ENCODE data around the gene IFNE. TPM values are rescaled to one million over a fixed set of nuclear protein-coding genes. Genes with fewer than 3 reads are reported as not detected.

IFNE gene
- total RNA-seq, 1 donor, result 3.6 TPM

DNA sequence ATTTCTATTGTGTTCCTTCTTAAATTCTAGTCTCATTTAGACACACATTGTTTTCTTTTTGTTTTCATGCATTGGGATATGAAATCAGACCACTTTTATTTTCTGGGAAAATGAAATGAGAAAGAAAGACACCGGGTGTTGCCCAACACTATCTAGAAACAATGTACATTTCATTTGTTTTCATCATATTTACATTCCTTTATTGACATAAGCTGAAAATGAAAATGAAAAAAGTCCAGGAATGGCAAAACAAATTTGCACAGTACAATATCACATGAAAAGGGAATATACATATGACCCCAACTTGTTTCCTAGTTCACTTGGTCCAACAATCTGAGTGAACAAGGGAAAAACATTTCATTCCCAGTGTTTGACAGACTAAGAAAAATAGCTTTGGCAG lies 20.7 kb downstream of the IFNE start:
- no peak for DNase-seq (ENCODE audit: insufficient read length, low spot score, missing footprints)
- Histone ChIP-seq H4K20me1 (ENCODE audit: insufficient read depth, low read length) (no peaks in the 10 kb centered on the region), H3K4me1 (ENCODE audit: insufficient read depth, low read length) (no peaks in the 10 kb centered on the region), H3K9me3 (ENCODE audit: low read depth, low read length) (no peaks in the 10 kb centered on the region), H2AFZ (ENCODE audit: low read length) (no peak overlapping the region), H3K36me3 (ENCODE audit: insufficient read depth, low read length) (peaks cover 37% of the 10 kb centered on the region), H3K27ac (ENCODE audit: low read depth, low read length) (no peak overlapping the region), H3K4me3 (ENCODE audit: insufficient read depth, low read length) (no peak overlapping the region), H3K4me2 (ENCODE audit: insufficient read depth, low read length) (no peak overlapping the region), H3K27me3 (ENCODE audit: insufficient read depth, low read length) (no peaks in the 10 kb centered on the region), H3K79me2 (ENCODE audit: insufficient read depth, low read length) (no peaks in the 10 kb centered on the region)
- TF ChIP-seq, protein P1, sequence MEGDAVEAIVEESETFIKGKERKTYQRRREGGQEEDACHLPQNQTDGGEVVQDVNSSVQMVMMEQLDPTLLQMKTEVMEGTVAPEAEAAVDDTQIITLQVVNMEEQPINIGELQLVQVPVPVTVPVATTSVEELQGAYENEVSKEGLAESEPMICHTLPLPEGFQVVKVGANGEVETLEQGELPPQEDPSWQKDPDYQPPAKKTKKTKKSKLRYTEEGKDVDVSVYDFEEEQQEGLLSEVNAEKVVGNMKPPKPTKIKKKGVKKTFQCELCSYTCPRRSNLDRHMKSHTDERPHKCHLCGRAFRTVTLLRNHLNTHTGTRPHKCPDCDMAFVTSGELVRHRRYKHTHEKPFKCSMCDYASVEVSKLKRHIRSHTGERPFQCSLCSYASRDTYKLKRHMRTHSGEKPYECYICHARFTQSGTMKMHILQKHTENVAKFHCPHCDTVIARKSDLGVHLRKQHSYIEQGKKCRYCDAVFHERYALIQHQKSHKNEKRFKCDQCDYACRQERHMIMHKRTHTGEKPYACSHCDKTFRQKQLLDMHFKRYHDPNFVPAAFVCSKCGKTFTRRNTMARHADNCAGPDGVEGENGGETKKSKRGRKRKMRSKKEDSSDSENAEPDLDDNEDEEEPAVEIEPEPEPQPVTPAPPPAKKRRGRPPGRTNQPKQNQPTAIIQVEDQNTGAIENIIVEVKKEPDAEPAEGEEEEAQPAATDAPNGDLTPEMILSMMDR (IDR thresholded peaks at IDR 0.05; ENCODE audit: extremely low read depth, low read depth, low read length), result no peak

GRCh38 chr9:21455320-21455719 lies 26.8 kb downstream of the IFNE start:
- peak; percentile 57 for DNase-seq (ENCODE audit: insufficient read length, low spot score, missing footprints)

DNA sequence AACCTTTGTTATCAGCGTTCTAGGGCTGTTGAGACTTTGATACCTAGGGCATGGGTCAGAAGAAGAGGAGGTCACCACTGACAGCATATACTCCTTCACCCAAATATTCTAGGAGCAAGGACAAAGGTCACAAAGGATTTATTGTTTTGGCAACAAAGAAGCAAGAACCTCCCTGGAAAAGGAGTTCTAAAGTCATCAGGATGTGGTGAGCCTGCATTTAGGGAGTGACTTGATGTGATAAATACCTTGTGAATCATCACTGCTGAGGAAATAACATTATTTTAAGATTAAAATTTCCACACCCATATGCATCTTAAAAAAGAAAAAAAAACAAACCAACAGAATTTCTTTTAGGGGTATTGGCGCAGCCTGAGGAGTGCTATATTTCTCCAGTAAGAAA lies 28.0 kb downstream of the IFNE start:
- peak overlapping the region; percentile 24 for H3K4me2 ChIP-seq (ENCODE audit: insufficient read depth, low read length)
- no peaks in the 10 kb centered on the region for H3K9me3 ChIP-seq (ENCODE audit: low read depth, low read length)
- H3K4me3 ChIP-seq (ENCODE audit: insufficient read depth, low read length), result no peak overlapping the region
- H3K79me2 ChIP-seq (ENCODE audit: insufficient read depth, low read length), result no peaks in the 10 kb centered on the region
- no peak for DNase-seq (ENCODE audit: insufficient read length, low spot score, missing footprints)
- H3K27me3 ChIP-seq (ENCODE audit: insufficient read depth, low read length), result no peaks in the 10 kb centered on the region
- H2AFZ ChIP-seq (ENCODE audit: low read length), result no peak overlapping the region
- H3K36me3 ChIP-seq (ENCODE audit: insufficient read depth, low read length), result peaks cover 36% of the 10 kb centered on the region
- peak overlapping the region; percentile 14 for H3K27ac ChIP-seq (ENCODE audit: low read depth, low read length)
- TF ChIP-seq, protein P1 (IDR thresholded peaks at IDR 0.05; ENCODE audit: extremely low read depth, low read depth, low read length), result no peak
- peaks cover 12% of the 10 kb centered on the region for H3K4me1 ChIP-seq (ENCODE audit: insufficient read depth, low read length)
- H4K20me1 ChIP-seq (ENCODE audit: insufficient read depth, low read length), result peaks cover 6% of the 10 kb centered on the region

More at GRCh38 chr9:21455320-21455719, 26.8 kb downstream of the IFNE start:
- H3K4me1 ChIP-seq (ENCODE audit: insufficient read depth, low read length), result peaks cover 12% of the 10 kb centered on the region
- H3K79me2 ChIP-seq (ENCODE audit: insufficient read depth, low read length), result no peaks in the 10 kb centered on the region
- no peaks in the 10 kb centered on the region for H3K27me3 ChIP-seq (ENCODE audit: insufficient read depth, low read length)
- no peak overlapping the region for H3K4me2 ChIP-seq (ENCODE audit: insufficient read depth, low read length)
- no peak overlapping the region for H3K27ac ChIP-seq (ENCODE audit: low read depth, low read length)
- peaks cover 6% of the 10 kb centered on the region for H4K20me1 ChIP-seq (ENCODE audit: insufficient read depth, low read length)
- peaks cover 36% of the 10 kb centered on the region for H3K36me3 ChIP-seq (ENCODE audit: insufficient read depth, low read length)
- H2AFZ ChIP-seq (ENCODE audit: low read length), result no peak overlapping the region
- H3K9me3 ChIP-seq (ENCODE audit: low read depth, low read length), result no peaks in the 10 kb centered on the region
- TF ChIP-seq, protein P1 (IDR thresholded peaks at IDR 0.05; ENCODE audit: extremely low read depth, low read depth, low read length), result peak; percentile 72
- H3K4me3 ChIP-seq (ENCODE audit: insufficient read depth, low read length), result no peak overlapping the region

- peaks cover 36% of the 10 kb centered on the region for H3K36me3 ChIP-seq (ENCODE audit: insufficient read depth, low read length)
- peaks cover 12% of the 10 kb centered on the region for H3K4me1 ChIP-seq (ENCODE audit: insufficient read depth, low read length)
- H4K20me1 ChIP-seq (ENCODE audit: insufficient read depth, low read length), result peaks cover 6% of the 10 kb centered on the region
- TF ChIP-seq, protein P1 (IDR thresholded peaks at IDR 0.05; ENCODE audit: extremely low read depth, low read depth, low read length), result no peak
- no peaks in the 10 kb centered on the region for H3K9me3 ChIP-seq (ENCODE audit: low read depth, low read length)
- no peaks in the 10 kb centered on the region for H3K79me2 ChIP-seq (ENCODE audit: insufficient read depth, low read length)
- no peak overlapping the region for H2AFZ ChIP-seq (ENCODE audit: low read length)
- H3K4me3 ChIP-seq (ENCODE audit: insufficient read depth, low read length), result no peak overlapping the region
- DNase-seq (ENCODE audit: insufficient read length, low spot score, missing footprints), result no peak
- H3K27me3 ChIP-seq (ENCODE audit: insufficient read depth, low read length), result no peaks in the 10 kb centered on the region
- H3K27ac ChIP-seq (ENCODE audit: low read depth, low read length), result no peak overlapping the region
- H3K4me2 ChIP-seq (ENCODE audit: insufficient read depth, low read length), result no peak overlapping the region
These were observed 29.4 kb downstream of the IFNE start for GRCh38 chr9:21452681-21453080.

Data from osteoblast (primary cell).